Measurements from ENCODE around the gene SLC22A9.

The SLC22A9 gene

DNA sequence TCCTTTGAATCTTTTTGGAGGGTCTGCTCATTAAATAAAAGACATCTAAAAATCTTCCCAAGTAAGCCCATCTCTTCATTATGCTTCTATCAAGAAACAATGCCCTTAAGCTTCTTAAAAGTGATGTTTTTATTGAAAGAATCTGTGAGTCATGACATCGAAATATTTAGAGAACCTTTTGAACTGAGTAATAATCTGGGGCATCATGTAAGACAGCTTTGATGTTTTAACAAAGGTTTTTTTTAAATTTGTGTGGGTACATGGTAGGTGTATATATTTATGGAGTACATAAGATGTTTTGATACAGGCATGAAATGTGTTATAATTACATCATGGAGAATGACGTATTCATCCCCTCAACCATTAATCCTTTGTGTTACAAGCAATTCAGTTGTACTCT is 74.6 kb downstream of the SLC22A9 start:
- no peak for DNase-seq (ENCODE audit: extremely low read depth in 1 of 2, low read depth in 1 of 2)

DNA sequence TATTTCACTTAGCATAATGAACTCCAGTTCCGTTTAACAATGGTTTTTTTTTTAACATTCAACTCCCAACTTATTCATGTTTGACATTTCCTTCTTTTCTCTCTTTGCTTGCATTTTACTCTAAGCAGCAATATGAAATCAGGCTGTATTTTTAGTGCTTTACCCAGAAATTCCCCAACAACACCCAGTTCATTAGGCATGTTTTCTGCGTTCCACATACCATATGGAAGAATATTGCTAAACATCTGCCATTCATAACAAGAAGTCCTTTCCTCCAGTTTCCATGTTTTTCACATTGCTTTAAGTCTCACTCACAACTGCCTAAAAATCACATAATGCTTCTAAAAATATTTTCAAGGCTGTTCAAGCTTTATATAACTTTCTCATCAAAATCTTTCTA is 75.5 kb downstream of the SLC22A9 start:
- DNase-seq (ENCODE audit: extremely low read depth in 1 of 2, low read depth in 1 of 2) = no peak

DNA sequence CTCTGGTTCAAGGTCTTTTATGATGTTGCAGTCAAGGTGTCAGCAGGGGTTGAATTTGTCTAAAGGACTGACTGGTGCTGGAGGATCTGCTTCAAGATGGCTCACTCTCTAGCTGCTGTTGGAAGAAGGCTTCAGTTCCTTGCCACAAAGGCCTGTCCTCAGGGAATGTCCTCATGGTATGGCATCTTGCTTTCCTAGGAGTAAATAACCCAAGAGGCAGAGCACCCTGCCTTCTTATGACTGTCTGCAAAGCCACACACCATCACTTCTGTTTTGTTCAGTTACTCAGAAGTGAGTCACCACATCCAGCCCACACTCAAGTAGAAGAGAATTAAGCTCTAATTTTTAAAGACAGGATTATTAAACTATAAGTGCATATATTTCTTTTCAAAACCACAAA is 76.1 kb downstream of the SLC22A9 start:
- DNase-seq (ENCODE audit: extremely low read depth in 1 of 2, low read depth in 1 of 2) = no peak

DNA sequence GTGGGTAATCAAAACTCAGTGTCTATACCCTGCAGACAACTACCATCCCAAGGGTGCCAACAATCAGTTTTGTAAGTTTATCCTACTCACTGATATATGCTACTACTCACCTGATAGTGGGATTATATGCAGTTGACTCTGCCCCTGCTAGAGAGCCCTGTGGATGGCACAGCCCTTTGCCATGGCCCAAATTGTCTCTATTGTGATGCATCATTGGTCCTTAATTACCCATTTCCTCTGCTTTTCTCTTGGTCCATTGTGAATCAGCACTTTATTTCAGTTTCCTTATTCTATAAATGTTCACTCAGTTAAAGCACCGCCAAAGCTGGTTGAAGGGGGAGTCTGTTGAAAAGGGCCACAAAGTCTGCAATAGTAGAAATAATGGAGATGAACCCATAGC is 79.1 kb downstream of the SLC22A9 start:
- no peak for DNase-seq (ENCODE audit: extremely low read depth in 1 of 2, low read depth in 1 of 2)

DNA sequence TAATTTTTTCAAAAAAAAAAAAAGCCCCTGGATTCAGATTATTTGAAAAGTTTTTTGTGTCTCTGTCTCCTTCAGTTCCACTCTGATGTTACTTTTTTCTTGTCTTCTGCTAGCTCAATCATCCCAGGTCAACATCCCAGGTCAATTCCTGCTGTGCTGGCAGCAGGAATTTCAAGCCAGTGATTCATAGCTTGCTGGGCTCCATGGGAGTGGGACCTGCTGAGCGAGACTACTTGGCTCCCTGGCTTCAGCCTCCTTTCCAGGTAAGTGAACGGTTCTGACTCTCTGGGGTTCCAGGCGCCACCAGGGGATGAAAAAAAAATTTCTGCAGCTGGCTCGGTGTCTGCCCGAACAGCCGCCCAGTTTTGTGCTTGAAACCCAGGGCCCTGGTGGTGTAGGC is 90.0 kb downstream of the SLC22A9 start:
- no peak for DNase-seq (ENCODE audit: extremely low read depth in 1 of 2, low read depth in 1 of 2)

All from activated CD8-positive, alpha-beta memory T cell treated with anti-CD3 and anti-CD28 coated beads for 1 hour (primary cell).